Spleen (tissue), 7 donors: ENCODE measurements around the gene CNTNAP2.

Experiments used
- CTCF ChIP-seq, 11 experiments: fragments of 200-600 bp in 7 of 11; fragments of 450-650 bp in 4 of 11; sonication (generic) in 4 of 11; IDR thresholded peaks in 8 of 11; conservative IDR thresholded peaks in 3 of 11; 1 replicate in 7 of 11; 2 replicates in 4 of 11; pipeline versions ENCODE4 v1.4.0 to v1.8.0; 2016 to 2021; ENCODE audit warnings: antibody characterized with exemption in 11 of 11, inconsistent platforms in 4 of 11, mild to moderate bottlenecking in 1 of 11
- POLR2A ChIP-seq, 3 donors: fragments of 450-650 bp; IDR thresholded peaks; one replicate each; pipeline ENCODE4 v1.5.1; 2017; ENCODE audit warnings: antibody characterized with exemption in 3 of 3, mild to moderate bottlenecking in 1 of 3
- donor health status: DM: no; HTN: no; CAD: no; lungs with moderate emphysema.
- donor health status: DM: no; HTN: no; CAD: no.
- donor health status: DM: no; HTN: no; CAD: no.

- no peak for TF ChIP-seq CTCF (IDR thresholded peaks at IDR 0.05 in 8 of 11, conservative IDR thresholded peaks at IDR 0.05 in 3 of 11)
- TF ChIP-seq POLR2A (IDR thresholded peaks at IDR 0.05): no peak
These were observed 891.9 kb downstream of the CNTNAP2 start for GRCh38 chr7:147008530-147008929.
